HG03442 (cell line): ENCODE measurements around the gene REEP6.
"Not testable (repeated sequence)": the region's sequence is repeated elsewhere in the genome, so short reads cannot be mapped to it uniquely, and the experiment has no call there.

Experiments used
- ATAC-seq: cut with Tn5 transposase; IDR thresholded peaks from one replicate; pipeline ENCODE4 v1.9.1; 2021; ENCODE audit warnings: mild to moderate bottlenecking, moderate library complexity; ENCODE audit not compliant: unreplicated experiment

Gene REEP6

DNA sequence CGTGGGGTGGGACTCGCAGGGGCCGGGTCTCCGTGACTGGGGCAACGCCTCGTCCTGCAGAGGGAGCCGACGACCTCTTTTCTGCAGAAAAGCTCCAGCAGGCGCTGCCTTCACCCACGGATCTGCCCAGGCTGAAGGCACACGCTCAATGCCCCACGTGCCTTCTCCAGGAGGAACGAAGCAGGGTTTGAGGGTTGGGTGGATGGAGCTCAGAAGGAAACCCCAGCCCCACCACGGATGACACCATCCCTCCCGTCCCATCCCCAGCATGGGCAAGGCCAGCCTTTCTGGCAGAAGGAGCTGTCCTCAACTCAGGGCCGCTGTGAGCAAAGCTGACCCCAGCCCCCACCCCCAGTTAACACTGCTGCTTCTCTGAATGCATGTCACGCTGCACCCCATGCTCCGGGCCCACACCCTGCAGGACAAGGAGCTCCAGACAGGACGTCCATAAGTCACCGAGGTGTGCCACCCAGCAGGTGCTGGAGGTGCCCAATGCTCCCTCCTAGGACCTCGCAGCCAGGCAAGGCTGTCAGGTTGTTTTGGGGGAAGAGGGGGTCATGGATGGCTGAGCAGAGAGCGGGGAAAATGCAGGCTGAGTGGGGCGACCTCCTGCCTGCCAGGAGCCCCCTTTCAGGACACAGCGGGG is 19.3 kb upstream of the REEP6 start:
- no peak for ATAC-seq

DNA sequence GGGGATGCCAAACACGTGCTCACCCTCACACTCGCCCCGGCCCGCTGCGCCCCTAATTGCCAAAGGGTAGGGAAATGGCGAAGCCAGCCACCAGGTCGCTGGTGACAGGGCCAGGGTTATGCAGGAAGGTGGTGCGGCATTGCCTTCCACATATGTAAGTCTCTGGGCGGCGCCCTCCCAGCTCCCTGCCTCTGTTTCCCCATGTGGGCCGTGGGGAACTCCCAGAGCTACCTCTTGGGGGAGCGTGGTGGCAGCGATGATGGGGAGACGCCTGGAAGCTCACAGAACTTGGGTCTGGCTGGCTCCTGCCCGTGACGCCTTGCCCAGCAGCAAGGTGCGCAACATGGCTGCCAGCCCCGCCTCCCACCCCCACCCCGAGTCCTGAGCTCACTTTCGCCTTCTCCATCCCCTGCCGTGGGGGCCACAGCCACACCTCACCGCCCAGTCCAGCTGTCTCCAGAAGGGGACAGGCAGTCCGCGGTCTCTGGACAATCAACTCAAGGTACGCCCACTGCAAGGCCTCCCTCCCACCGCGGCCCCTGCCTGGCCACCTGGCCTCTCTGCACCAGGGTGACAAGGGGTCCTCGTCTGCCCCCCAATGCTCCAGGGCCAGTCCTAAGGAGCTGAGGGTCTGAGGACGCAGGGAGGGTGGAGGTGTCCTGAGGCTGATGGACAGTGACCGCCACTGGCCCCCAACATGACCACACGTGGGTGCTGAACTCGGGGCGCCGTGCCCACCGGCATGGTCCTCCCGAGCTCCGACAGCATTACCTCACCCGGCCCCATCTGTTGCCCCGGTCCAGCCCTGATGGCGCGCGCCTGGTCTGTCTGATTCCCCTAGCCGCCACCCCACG is 18.5 kb upstream of the REEP6 start:
- no peak for ATAC-seq

DNA sequence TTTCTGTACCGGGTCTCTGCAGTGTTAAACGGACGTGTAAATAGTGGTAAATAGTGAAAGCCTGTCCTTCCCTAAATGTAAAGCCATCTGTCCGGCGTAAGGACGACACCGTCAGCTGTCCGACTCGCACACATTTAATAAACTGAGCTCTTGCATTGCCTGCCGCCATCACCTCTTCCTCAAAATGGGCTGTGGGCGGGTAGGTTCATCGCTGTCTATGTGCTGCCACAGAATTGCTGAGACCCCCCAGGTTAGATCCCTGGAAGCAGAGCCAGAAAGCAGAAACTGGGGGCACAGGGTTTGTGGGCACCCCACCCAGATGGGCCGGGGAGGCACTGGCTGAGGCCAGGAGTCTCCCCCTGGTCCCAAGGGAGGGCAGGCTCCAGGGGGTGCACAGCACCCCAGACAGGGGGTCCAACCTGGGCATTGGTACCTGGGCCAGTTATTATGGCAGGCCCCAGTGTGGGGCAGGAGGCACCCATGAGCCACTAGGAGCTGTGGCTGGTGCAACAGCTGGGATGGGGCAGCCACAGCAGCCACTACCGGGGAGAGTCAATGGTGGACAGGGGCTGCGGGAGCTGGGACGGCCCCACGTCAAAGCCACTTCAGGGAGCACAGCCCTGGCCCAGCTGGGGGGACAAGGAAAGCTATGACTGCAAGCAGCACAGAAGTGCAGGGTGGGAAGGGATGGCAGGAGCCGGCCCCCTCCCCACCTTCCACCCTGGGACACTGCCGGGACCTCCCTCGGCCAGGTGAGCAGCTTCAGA is 17.7 kb upstream of the REEP6 start:
- ATAC-seq: no peak

DNA sequence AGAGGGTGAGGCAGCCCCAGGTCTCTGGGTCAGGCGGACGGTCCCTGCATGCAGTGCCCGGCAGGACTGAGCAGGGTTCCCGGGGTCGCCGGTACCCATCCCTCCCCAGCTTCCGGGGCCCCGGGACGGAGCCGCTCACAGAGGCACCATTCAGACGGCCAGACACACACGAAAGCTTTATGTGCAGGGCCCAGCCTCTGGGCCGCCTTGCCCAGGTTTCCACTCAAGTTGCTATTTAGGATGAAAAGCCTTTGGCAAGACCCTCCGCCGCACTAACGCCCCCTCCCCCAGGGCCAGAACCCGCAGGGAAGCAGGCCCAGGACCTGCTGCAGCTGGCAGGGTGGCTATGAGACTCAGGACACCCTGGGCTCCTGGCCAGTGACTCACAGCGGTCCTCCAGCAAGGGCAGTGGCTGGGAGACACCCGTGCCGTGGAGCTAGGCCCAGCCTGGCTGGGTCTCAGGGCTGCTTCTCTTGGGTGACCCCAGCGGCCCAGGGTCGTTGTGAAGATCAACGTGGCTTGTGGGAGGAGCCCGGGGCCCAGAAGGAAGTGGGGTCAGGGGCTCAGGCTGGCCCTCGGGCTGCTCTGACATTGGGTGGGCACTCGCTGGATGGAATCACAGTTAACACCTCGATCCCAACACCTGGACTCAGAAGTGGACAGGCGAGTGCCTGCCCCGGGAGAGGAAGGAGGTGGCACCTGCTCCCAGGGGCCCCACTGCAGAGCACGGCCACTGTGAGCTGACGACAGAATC is 16.8 kb upstream of the REEP6 start:
- ATAC-seq: no peak

DNA sequence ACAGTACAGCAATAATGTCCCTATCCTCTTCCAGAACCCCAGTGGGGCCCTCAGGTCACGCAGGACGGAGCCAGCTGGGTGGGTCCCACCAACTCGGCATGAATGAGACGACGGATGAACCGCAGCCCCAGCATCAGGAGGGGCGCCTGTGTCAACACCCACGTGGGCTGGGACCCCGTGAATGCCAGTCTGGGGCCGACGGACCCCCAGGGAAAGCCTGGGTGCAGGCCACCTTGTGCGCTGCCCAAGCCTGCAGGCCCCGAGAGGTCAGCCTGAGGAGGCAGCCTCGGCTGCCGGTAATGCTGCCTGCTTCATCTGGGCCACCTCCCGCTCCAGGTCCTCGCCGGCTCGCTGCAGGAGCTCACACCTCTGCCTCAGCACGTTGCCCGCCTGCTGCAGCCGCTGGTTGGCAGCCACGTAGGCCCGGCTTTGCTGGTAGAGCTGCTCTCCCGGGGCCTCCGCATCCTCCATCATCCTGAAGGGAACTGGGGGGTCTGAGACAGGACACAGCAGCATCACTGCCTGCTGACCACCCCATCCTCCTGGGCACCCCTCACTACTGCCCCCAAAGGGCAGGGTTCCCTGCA is 16.1 kb upstream of the REEP6 start:
- ATAC-seq: no peak

DNA sequence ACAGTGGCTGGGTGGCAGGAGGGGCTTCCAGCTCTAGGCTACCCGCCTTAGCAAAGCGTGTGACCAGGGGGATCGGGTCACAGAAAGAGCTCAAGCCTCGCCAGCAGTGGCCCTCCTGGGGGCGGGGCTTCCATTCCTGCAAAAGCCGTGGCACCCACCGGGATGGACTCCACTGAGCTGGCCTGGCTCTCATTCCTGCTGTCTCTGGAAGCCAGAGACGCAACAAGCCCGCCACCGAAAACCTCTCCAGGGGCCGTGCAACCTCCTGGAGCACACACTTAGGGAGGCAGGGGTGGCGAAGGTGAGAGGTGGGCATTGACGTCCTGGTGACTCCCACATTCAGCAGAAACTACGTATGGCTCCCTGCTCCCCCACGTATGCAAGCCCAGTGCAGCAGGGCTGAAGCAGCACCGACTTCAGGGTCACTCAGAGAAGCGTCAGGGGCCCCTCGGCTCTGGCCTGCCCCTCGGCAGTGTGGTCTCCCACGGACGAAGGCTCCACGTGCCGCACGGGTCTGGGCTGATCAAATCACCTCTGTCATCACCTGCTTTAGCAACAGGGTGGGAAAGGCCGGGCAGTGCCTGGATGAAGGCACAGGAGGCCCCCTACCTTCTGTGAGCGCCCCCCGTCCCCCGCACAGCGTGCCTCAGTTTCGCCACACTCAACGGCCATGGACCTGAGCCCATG is 15.1 kb upstream of the REEP6 start:
- ATAC-seq: no peak

DNA sequence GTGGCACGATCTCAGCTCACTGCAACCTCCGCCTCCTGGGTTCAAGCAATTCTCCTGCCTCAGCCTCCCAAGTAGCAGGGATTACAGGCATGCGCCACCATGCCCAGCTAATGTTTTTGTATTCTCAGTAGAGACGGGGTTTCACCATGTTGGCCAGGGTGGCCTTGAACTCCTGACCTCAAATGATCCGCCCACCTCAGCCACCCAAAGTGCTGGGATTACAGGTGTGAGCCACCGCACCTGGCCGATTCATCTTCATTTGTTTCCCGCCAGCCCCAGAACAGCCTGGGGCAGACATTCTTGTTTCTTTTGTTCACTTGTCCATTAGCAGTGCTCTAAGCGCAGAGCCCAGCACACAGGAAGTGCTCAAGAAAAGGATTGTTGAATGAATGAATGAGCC is 13.9 kb upstream of the REEP6 start:
- not testable (repeated sequence) for ATAC-seq

DNA sequence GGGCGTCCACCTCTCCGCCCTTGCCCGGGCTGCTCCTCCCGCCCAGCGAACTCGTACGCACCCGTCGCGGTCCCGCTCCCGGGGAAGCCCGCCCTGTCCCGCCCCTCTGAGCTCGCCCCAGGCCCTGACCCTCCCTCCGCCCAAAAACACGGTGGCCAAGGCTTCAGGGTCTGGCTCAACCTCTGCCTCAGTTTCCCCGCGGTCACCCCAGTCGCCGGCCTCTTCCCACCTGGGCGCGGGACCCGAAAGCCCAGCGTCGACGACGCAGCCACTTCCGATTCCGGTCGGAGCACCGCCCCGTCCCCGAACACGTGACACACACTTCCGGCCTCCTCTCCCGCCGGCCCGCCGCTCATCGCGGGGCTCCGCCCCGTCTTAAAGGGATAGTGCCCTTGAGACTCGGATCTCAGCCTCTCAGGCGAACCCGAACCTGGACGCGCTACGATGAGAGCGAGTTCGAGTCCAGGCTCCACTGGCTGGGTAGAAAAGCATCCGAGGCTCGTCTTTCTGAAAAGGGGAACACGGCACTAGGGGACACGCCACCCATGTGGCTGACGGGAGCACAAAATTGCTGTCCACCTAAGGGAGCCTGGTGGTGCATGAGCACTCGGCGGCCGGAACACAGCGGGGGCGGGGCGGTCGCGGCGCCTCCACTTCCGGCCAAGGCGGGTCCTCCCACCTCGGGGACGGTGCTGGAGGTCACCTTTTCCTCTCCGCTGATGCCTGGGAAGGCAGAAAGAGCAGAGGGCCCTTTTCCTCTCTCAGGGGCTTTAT is 11.9 kb upstream of the REEP6 start, which contains the start of gene C19orf25:
Gene C19orf25, minus strand, starts transcription at position 282 of the 774 bp plus-strand sequence. CDS start 312 bp downstream, outside the sequence.
- ATAC-seq: peak; percentile 81

DNA sequence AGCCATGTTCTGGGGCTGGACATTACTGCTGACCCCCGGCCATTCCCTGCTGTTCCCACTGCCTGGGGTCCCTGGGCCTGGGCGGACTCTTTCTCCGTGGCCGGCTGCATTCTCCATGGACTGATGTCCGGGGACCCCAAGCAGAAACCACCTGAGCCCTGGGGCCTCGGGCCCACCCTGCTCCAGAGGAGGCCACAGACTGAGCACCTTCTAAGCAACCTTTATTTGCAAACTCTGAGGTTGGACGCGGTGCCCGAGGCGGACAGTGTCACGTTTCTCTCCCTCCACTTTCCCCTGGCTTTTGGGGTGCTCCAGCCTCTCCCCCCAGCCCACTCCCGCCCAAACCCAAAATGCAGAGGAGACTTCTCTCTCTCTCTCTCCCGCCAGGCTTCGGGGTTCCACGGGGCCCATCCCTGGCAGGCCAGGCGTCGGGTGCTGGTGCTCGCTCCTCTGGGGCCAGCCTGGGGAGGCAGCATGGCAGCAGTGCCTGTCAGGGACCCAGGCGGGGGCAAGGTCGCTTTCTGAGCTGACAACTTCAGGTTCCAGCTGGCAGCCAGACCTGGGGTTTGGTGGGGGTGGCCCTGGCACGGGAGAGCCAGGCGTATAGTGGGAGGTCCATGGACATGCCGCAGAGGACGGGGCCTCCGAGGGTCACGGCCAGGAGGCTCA is 9.6 kb upstream of the REEP6 start:
- ATAC-seq: no peak

DNA sequence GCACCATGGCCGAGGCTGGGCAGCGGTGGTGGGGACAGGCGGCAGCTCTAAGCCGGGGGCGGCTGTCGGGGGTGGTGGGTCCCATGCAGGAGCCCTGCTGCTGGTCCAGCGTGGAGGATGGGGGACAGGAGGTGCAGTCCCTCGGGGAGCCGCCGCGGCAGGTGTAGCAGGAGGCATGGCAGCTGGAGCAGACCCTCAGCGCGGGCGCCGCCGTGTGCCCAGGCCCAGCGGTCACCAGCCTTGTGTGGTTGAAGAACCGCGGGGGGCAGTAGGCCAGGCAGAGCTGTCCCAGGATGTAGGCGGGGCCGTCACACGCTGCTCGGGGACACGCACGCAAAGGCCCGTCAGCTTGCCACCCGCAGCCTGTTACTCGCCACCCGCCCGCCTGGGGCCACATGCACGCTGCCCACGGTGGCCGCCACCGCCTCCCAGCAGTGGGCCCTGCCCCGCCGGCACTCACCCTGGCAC is 9.1 kb upstream of the REEP6 start:
- no peak for ATAC-seq

DNA sequence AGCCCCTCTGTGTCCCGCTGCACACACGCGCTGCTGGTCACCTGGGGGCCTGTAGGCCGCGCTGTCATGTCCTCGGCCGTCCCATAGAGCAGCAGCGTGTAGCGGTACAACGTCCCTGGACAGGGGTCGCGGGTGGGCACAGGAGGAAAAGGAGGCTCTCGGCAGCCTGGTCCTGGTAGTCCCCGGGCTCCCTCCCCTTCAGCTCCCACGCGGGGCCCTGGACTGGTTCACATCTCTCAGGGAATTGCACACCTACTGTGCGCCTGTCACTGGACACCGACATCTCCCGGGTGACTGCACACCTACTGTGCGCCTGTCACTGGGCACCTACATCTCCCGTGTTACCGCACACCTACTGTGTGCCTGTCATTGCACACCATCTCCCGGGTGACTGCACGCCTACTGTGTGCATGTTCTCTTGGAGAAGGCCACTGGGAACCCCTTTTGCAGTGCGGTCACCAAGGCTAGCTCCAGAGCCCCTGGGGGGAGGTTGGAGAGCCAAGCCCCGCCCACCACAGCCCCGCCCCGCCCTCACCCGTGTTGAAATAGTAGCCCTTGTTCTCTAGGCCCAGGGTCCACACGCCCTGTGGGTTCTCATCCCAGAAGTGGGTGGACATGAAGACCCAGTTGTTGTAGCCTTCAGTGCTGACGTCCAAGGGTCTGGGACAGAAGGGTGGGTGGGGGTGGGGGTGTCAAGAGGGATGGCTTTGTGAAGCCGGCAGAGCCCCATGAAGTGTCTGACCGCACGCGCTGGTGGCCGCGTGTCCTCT is 8.4 kb upstream of the REEP6 start:
- ATAC-seq: no peak

DNA sequence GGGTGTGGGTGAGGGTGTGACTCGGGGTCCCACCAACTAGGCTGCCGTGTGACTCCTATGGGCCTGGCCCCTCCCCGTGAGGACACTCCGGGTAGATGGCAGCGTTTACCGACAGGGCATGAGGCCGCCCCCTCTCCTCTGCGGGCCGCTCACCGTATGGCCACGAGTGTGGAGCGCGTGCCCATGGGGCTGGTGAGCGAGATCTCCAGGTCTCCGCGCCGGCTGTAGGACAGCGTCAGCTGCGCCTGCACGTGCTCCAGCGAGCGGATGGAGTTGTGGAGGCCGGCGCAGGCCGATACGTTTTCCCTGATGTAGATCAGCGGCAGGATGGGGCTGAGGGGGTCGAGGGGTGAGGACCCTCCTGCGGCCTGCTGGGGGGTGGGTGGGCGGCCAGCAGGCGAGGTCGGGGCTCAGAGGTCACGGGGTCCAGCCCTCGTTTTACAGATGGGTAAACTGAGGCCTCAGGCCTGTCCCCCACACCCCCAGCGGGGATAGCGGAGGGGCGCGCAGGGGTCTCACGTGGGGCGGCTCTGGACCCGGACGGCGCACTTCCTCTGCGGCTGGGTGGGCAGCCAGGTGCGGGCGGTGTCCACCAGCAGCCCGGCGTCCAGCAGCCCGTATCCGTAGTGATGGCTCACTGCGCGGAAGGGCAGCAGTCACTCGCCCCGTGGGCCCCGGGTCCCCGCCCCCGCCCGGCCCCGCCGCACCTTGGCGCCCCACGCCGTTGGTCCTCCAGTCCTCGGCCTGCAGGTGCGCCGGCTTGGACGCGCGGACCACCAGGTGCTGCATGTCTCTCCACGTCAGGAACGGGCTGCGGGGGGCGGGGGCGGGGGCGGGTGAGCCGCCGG is 7.6 kb upstream of the REEP6 start:
- ATAC-seq: no peak

DNA sequence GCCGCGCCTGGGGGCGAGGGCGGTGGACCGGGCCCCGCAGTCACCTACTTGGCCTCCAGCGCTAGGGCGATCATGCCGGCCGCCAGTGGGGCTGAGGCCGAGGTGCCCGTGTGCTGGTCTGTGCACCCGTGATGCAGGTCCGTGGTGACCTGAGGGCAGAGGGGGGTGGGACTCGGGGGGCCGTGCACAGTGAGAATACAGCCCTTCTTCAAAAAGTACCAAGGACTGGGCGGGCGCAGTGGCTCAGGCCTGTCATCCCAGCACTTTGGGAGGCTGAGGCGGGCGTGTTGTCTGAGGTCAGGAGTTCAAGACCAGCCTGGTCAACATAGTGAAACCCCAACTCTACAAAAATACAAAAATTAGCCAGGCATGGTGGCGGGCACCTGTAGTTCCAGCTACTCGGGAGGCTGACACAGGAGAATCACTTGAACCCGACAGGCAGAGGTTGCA is 7.0 kb upstream of the REEP6 start:
- ATAC-seq: no peak

DNA sequence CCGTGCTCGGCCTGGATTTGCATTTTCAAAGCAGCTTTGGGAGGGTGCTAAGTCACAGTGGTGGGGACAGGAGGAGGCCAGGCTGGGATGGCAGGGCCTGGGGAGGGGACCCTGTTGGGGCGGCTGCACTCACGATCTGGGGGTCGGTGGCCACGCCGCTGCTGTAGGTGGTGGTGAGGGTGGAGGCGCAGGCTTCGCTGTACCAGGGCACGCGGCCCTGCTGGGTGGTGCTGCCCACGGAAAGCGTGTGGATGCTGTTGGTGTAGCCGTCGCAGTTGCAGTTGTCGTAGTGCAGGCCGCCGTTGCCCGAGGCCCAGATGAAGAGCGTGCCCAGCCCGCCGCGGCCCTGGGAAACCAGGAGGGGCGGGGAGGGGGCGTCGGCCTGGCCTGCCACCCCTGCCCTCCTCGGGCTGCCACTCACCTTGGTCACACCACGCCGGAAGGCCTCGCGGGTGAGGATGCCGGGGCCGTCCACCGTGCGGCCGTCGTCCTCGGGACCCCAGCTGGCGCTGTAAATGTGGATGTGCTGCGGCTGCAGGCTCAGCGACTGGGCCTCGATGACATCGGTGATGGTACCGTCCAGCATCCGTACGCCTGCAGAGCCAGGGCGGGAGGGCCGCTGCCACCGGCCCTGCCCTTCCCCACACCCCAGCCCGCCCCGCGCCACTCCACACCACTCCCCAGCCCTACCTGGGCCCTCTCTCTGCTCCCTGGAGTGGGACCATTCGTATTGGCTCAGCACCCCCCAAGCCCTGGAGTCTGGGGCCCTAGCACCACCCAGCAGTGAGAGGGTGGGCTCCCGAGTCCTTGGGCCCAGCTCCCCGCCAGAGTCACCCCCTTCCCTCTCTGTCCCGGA is 4.0 kb upstream of the REEP6 start:
- ATAC-seq: no peak

DNA sequence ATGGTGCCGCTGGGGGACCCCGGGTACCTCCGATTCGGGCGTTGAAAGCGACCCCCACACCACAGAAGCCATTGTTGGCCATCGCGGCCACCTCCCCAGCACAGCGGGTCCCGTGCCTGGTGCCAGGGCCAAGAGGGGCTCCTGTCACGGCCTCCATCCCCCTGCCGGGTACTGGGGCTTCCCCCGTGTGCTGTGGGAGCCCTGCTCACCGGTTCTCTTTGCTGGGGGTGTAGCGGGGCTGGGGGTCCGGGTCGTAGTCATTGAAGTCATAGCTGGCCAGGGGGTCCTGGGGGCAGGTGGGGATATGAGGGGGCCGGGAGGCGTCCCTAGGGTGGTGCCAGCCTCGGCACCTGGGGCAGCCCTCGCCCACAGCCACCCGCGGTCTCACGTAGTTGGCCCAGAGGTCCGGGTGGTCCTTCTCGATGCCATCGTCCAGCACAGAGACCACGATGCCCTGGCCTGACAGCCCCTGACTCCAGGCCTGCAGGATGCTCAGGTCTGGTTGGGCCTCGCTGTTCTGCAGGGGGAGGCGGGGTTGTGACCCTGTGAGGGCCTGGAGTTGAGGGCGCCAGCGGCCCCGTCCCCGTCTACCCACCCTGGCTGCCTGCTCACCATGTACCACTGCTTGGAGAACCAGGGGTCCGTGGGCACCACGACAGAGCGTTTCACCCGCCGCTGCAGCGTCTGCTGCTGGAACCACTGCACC is 3.3 kb upstream of the REEP6 start:
- no peak for ATAC-seq
